Endothelial cell (in vitro differentiated cells): ENCODE results near the gene UBE2Q1. TPM values are rescaled to one million over a fixed set of nuclear protein-coding genes. Genes with fewer than 3 reads are reported as not detected.

Experiments used
- DNase-seq: peaks from one replicate; pipeline ENCODE4 v3.0.0; 2021; ENCODE audit warnings: low spot score
- H3K27ac Mint-ChIP-seq: one replicate; pipeline ENCODE4 v1.8.0; 2021; ENCODE audit warnings: mixed read lengths, inconsistent platforms; ENCODE audit not compliant: unreplicated experiment
- H3K27me3 Mint-ChIP-seq: one replicate; pipeline ENCODE4 v1.8.0; 2021; ENCODE audit warnings: mild to moderate bottlenecking, moderate library complexity, mixed read lengths, inconsistent platforms; ENCODE audit not compliant: unreplicated experiment
- H3K36me3 Mint-ChIP-seq: one replicate; pipeline ENCODE4 v1.8.0; 2021; ENCODE audit warnings: mild to moderate bottlenecking, low read depth, mixed read lengths, inconsistent platforms; ENCODE audit not compliant: unreplicated experiment
- H3K4me1 Mint-ChIP-seq: one replicate; pipeline ENCODE4 v1.8.0; 2021; ENCODE audit warnings: mild to moderate bottlenecking, mixed read lengths, inconsistent platforms; ENCODE audit not compliant: unreplicated experiment
- H3K4me3 Mint-ChIP-seq: one replicate; pipeline ENCODE4 v1.8.0; 2021; ENCODE audit warnings: mild to moderate bottlenecking, mixed read lengths, inconsistent platforms; ENCODE audit not compliant: unreplicated experiment
- H3K9me3 Mint-ChIP-seq: one replicate; pipeline ENCODE4 v1.8.0; 2021; ENCODE audit warnings: mixed read lengths, inconsistent platforms; ENCODE audit not compliant: unreplicated experiment
- CTCF ChIP-seq: fragments of 200-600 bp; sonication (generic); IDR thresholded peaks from one replicate; pipeline ENCODE4 v1.5.0; 2021; ENCODE audit warnings: antibody characterized with exemption; ENCODE audit not compliant: unreplicated experiment
- total RNA-seq: library from RNA; stranded (reverse); fragmentation: NEBNext Ultra II Directional; extraction: Animal tissue kit (Norgen Biotek cat#: 25700); gene quantifications from one replicate; pipeline ENCODE4 v1.2.1, GENCODE V29; 2021; ENCODE audit not compliant: unreplicated experiment

Gene UBE2Q1
- total RNA-seq, 1 donor from 2014 or later, result 73.9 TPM

DNA sequence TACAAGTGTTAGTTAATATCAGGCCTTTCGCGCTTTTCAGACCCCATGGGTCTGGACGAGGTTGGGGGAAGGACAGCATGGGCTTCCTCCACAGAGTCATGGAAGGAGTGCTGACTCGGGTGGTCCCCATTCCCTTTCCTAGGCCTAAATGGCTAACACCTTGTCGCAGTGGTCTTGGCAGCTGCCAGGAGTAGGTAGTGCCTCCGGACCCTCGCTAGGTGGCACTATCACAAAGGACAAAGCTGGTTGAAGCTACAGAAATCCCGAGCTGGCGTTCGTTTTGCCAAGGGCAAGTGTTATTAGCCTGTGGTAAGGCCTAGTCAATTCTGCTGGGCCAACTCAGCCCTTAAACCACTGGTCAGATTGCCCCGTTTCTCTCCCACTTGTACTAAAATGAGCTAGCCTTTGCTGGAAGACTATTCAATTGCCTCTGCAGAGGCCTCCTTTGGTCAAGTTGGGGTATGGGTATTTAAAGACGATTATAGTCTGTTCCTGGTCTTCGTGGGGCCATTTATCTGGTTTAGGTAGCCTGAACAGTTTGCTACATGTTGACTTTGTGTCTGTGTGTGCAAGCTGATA is 1.1 kb upstream of the UBE2Q1 start:
- H3K27ac Mint-ChIP-seq, result peak overlapping the region; percentile 88
- no peaks in the 10 kb centered on the region for H3K9me3 Mint-ChIP-seq
- peaks cover 27% of the 10 kb centered on the region for H3K4me1 Mint-ChIP-seq
- H3K36me3 Mint-ChIP-seq, result peaks cover 24% of the 10 kb centered on the region
- peaks cover 8% of the 10 kb centered on the region for H3K27me3 Mint-ChIP-seq
- H3K4me3 Mint-ChIP-seq, result peak overlapping the region; percentile 89
- TF ChIP-seq CTCF, result peak; percentile 86
- peak; percentile 90 for DNase-seq

- TF ChIP-seq CTCF, result no peak
- H3K4me3 Mint-ChIP-seq, result peak overlapping the region; percentile 89
- peak overlapping the region; percentile 88 for H3K27ac Mint-ChIP-seq
- H3K36me3 Mint-ChIP-seq, result peaks cover 26% of the 10 kb centered on the region
- no peaks in the 10 kb centered on the region for H3K9me3 Mint-ChIP-seq
- peak; percentile 95 for DNase-seq
- peaks cover 27% of the 10 kb centered on the region for H3K4me1 Mint-ChIP-seq
- H3K27me3 Mint-ChIP-seq, result peaks cover 8% of the 10 kb centered on the region
Measured at GRCh38 chr1:154558720-154559465, 431 bp upstream of the UBE2Q1 start.

DNA sequence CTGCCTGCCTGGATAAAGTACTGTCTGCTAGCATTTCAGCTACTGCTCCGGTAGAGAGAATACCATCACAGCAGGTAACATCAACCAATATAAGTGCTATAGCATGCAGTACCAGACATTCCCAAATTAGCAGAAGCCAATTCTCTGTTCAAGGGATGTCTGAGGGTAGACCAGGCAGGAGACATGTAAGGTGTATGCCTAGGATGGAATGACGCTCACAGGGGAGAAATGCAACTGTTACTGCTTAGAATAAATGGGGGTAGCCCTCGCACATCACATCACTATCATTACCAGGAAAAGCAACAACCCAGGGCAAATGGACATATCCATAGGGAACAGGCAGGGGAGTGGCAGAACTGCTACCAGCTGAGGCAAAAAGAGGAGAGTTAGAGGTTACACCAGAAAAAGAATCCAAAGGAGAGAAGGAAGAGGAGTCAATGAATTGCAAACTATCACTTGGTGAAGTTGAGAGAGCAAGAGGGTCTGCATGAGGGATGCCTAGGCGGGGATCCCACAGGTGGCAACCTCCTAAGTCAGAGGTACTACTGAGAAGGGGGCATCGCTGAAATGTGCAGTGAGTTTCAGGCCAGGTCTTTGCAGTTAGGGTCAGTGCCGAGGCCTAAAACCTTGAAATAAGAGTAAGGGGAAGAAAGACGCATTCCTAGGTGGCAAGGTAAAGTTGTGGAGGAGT is 1.1 kb downstream of the UBE2Q1 start:
- TF ChIP-seq CTCF, result no peak
- Mint-ChIP-seq H3K27me3 (peaks cover 8% of the 10 kb centered on the region), H3K9me3 (no peaks in the 10 kb centered on the region), H3K4me3 (peak overlapping the region; percentile 95), H3K27ac (peak overlapping the region; percentile 85), H3K36me3 (peaks cover 39% of the 10 kb centered on the region), H3K4me1 (peaks cover 27% of the 10 kb centered on the region)
- DNase-seq, result no peak

- peaks cover 42% of the 10 kb centered on the region for H3K36me3 Mint-ChIP-seq
- H3K27ac Mint-ChIP-seq, result peak overlapping the region; percentile 64
- no peaks in the 10 kb centered on the region for H3K9me3 Mint-ChIP-seq
- H3K4me1 Mint-ChIP-seq, result peaks cover 27% of the 10 kb centered on the region
- H3K4me3 Mint-ChIP-seq, result peak overlapping the region; percentile 84
- H3K27me3 Mint-ChIP-seq, result peaks cover 8% of the 10 kb centered on the region
- no peak for DNase-seq
- TF ChIP-seq CTCF, result no peak
Measured at GRCh38 chr1:154556422-154556821, 2.0 kb downstream of the UBE2Q1 start.
